Stimulated activated CD4-positive, alpha-beta T cell treated with anti-CD3 and anti-CD28 coated beads, Interleukin-4, amount 100 ng/mL, for 1 hour (primary cell): ENCODE data around the gene COG8.
"Not testable (repeated sequence)": the region's sequence is repeated elsewhere in the genome, so short reads cannot be mapped to it uniquely, and the experiment has no call there.

Source experiments
- DNase-seq: peaks from one replicate; pipeline ENCODE4 v3.0.0-alpha.2; 2020

COG8 gene

GRCh38 chr16:69339289-69340094 is at the start of gene COG8, which contains the start of gene NIP7:
Gene COG8 (minus strand): TSS chr16:69339564. CDS start chr16:69339552, 12 bp downstream.
Gene NIP7 (plus strand): TSS chr16:69339772. CDS start chr16:69339830, 58 bp downstream.
- peak; percentile 90 for DNase-seq

GRCh38 chr16:69386596-69386995 is 47.2 kb upstream of the COG8 start:
- DNase-seq = no peak

- DNase-seq = no peak
Measured at GRCh38 chr16:69384974-69385373, 45.6 kb upstream of the COG8 start.

- no peak for DNase-seq
Measured at GRCh38 chr16:69382421-69382820, 43.1 kb upstream of the COG8 start.

- DNase-seq = no peak
Measured at GRCh38 chr16:69381231-69381630, 41.9 kb upstream of the COG8 start.

GRCh38 chr16:69378760-69379159 is 39.4 kb upstream of the COG8 start:
- DNase-seq = no peak

GRCh38 chr16:69378036-69378435 is 38.7 kb upstream of the COG8 start:
- no peak for DNase-seq

GRCh38 chr16:69376393-69377059 is 37.2 kb upstream of the COG8 start:
- no peak for DNase-seq

GRCh38 chr16:69373019-69373418 is 33.7 kb upstream of the COG8 start:
- DNase-seq = no peak

- DNase-seq = no peak
Measured at GRCh38 chr16:69371564-69371963, 32.2 kb upstream of the COG8 start.

- no peak for DNase-seq
Measured at GRCh38 chr16:69368866-69369265, 29.5 kb upstream of the COG8 start.

GRCh38 chr16:69367980-69368379 is 28.6 kb upstream of the COG8 start:
- DNase-seq = no peak

- no peak for DNase-seq
Measured at GRCh38 chr16:69366431-69366830, 27.1 kb upstream of the COG8 start.

GRCh38 chr16:69365901-69366300 is 26.5 kb upstream of the COG8 start:
- DNase-seq = no peak

- DNase-seq = no peak
Measured at GRCh38 chr16:69364088-69364487, 24.7 kb upstream of the COG8 start.

- no peak for DNase-seq
Measured at GRCh38 chr16:69363281-69363717, 23.9 kb upstream of the COG8 start.

- DNase-seq = not testable (repeated sequence)
Measured at GRCh38 chr16:69360070-69360469, 20.7 kb upstream of the COG8 start.

- no peak for DNase-seq
Measured at GRCh38 chr16:69351309-69352027, 12.1 kb upstream of the COG8 start, which contains the start of gene TMED6. Gene TMED6 (minus strand): TSS chr16:69351786. CDS start chr16:69351753, 33 bp downstream.

- no peak for DNase-seq
Measured at GRCh38 chr16:69350536-69351133, 11.3 kb upstream of the COG8 start.

- DNase-seq = no peak
Measured at GRCh38 chr16:69349536-69349935, 10.2 kb upstream of the COG8 start.

GRCh38 chr16:69348222-69348621 is 8.9 kb upstream of the COG8 start:
- no peak for DNase-seq

GRCh38 chr16:69346683-69347082 is 7.3 kb upstream of the COG8 start:
- no peak for DNase-seq

GRCh38 chr16:69345923-69346322 is 6.6 kb upstream of the COG8 start:
- DNase-seq = no peak
